ENCODE data around the gene TMEM45B. TPM values are rescaled to one million over a fixed set of nuclear protein-coding genes. Genes with fewer than 3 reads are reported as not detected.

TMEM45B gene
- total and polyA plus RNA-seq, 2 of the 13 experiments (the other 11 are each of a cell fraction or from before 2014, with no cell fraction given): 29.1 to 181 TPM

DNA sequence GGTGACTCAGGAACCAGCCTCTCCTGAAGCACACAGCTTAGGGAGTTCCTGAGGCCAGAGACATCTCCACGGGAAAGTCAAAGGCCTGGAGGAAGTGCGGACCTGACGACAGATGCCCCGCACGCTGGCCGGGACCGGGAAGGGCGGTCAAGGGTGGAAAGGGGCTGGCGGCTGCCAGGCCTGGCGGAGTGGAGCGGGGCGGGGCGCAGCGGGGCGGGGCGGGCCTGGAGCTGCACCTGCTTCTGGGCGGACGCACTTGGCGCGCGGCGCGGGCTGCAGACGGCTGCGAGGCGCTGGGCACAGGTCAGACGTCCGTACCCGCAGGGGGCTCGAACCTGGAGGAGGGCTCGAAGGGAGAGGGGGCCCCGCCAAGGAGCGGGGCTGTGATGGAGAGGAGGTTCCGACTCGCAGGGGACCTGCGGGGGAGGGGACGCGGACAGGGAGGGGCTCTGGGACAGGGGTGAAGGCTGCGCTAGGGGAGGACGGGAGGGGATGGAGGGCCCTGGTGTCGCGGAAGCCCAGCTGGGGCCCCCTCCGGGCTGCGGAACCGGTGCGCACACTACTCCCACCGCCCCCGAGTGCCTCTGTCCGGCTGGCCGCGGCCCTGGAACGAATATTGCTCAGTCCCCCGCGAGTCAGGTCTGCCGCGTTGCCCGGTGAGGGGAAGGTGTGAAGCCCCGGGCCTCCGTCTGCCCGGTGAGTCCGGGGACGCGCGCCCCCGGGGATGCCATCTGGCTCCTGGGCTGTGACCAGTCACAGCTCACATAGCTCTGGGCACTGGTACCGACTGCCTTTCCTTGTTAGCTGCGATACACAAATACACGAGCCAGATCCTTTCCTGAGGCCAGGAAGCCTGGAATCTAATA is at the start of gene TMEM45B (continued):
- TF ChIP-seq, protein P1, sequence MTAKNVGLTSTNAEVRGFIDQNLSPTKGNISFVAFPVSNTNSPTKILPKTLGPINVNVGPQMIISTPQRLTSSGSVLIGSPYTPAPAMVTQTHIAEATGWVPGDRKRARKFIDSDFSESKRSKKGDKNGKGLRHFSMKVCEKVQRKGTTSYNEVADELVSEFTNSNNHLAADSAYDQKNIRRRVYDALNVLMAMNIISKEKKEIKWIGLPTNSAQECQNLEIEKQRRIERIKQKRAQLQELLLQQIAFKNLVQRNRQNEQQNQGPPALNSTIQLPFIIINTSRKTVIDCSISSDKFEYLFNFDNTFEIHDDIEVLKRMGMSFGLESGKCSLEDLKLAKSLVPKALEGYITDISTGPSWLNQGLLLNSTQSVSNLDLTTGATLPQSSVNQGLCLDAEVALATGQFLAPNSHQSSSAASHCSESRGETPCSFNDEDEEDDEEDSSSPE (CRISPR knock-in tag; IDR thresholded peaks at IDR 0.05): no peak
- TF ChIP-seq, protein P2, sequence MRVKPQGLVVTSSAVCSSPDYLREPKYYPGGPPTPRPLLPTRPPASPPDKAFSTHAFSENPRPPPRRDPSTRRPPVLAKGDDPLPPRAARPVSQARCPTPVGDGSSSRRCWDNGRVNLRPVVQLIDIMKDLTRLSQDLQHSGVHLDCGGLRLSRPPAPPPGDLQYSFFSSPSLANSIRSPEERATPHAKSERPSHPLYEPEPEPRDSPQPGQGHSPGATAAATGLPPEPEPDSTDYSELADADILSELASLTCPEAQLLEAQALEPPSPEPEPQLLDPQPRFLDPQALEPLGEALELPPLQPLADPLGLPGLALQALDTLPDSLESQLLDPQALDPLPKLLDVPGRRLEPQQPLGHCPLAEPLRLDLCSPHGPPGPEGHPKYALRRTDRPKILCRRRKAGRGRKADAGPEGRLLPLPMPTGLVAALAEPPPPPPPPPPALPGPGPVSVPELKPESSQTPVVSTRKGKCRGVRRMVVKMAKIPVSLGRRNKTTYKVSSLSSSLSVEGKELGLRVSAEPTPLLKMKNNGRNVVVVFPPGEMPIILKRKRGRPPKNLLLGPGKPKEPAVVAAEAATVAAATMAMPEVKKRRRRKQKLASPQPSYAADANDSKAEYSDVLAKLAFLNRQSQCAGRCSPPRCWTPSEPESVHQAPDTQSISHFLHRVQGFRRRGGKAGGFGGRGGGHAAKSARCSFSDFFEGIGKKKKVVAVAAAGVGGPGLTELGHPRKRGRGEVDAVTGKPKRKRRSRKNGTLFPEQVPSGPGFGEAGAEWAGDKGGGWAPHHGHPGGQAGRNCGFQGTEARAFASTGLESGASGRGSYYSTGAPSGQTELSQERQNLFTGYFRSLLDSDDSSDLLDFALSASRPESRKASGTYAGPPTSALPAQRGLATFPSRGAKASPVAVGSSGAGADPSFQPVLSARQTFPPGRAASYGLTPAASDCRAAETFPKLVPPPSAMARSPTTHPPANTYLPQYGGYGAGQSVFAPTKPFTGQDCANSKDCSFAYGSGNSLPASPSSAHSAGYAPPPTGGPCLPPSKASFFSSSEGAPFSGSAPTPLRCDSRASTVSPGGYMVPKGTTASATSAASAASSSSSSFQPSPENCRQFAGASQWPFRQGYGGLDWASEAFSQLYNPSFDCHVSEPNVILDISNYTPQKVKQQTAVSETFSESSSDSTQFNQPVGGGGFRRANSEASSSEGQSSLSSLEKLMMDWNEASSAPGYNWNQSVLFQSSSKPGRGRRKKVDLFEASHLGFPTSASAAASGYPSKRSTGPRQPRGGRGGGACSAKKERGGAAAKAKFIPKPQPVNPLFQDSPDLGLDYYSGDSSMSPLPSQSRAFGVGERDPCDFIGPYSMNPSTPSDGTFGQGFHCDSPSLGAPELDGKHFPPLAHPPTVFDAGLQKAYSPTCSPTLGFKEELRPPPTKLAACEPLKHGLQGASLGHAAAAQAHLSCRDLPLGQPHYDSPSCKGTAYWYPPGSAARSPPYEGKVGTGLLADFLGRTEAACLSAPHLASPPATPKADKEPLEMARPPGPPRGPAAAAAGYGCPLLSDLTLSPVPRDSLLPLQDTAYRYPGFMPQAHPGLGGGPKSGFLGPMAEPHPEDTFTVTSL (CRISPR knock-in tag; IDR thresholded peaks at IDR 0.05; ENCODE audit: borderline replicate concordance): peak; percentile 64; the same call in 1 of the 2 replicates
- TF ChIP-seq ZNF263 (CRISPR knock-in tag; IDR thresholded peaks at IDR 0.05): 0 out of 2 replicates have a peak, but pooled peaks have one; percentile 32
- TF ChIP-seq, protein P3, sequence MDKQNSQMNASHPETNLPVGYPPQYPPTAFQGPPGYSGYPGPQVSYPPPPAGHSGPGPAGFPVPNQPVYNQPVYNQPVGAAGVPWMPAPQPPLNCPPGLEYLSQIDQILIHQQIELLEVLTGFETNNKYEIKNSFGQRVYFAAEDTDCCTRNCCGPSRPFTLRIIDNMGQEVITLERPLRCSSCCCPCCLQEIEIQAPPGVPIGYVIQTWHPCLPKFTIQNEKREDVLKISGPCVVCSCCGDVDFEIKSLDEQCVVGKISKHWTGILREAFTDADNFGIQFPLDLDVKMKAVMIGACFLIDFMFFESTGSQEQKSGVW (CRISPR knock-in tag; IDR thresholded peaks at IDR 0.05; ENCODE audit: borderline replicate concordance): no peak
- no peak for TF ChIP-seq GTF2F1 (IDR thresholded peaks at IDR 0.05; ENCODE audit: low read length)
- no peak for TF ChIP-seq NFYC (CRISPR knock-in tag; IDR thresholded peaks at IDR 0.05)
- no peak for TF ChIP-seq DNMT1 (CRISPR knock-in tag; IDR thresholded peaks at IDR 0.05)
- TF ChIP-seq, protein P4, sequence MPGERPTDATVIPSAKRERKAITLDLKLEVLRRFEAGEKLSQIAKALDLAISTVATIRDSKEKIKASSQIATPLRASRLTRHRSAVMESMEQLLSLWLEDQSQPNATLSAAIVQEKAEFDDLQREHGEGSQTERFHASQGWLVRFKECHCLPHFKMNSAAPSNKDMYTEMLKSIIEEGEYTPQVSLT (CRISPR knock-in tag; IDR thresholded peaks at IDR 0.05; ENCODE audit: borderline replicate concordance, low read depth): no peak
- TF ChIP-seq, protein P5, sequence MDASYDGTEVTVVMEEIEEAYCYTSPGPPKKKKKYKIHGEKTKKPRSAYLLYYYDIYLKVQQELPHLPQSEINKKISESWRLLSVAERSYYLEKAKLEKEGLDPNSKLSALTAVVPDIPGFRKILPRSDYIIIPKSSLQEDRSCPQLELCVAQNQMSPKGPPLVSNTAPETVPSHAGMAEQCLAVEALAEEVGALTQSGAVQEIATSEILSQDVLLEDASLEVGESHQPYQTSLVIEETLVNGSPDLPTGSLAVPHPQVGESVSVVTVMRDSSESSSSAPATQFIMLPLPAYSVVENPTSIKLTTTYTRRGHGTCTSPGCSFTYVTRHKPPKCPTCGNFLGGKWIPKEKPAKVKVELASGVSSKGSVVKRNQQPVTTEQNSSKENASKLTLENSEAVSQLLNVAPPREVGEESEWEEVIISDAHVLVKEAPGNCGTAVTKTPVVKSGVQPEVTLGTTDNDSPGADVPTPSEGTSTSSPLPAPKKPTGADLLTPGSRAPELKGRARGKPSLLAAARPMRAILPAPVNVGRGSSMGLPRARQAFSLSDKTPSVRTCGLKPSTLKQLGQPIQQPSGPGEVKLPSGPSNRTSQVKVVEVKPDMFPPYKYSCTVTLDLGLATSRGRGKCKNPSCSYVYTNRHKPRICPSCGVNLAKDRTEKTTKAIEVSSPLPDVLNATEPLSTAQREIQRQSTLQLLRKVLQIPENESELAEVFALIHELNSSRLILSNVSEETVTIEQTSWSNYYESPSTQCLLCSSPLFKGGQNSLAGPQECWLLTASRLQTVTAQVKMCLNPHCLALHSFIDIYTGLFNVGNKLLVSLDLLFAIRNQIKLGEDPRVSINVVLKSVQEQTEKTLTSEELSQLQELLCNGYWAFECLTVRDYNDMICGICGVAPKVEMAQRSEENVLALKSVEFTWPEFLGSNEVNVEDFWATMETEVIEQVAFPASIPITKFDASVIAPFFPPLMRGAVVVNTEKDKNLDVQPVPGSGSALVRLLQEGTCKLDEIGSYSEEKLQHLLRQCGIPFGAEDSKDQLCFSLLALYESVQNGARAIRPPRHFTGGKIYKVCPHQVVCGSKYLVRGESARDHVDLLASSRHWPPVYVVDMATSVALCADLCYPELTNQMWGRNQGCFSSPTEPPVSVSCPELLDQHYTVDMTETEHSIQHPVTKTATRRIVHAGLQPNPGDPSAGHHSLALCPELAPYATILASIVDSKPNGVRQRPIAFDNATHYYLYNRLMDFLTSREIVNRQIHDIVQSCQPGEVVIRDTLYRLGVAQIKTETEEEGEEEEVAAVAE (CRISPR knock-in tag; IDR thresholded peaks at IDR 0.05; ENCODE audit: borderline replicate concordance): no peak
- TF ChIP-seq HNRNPL (IDR thresholded peaks at IDR 0.05; ENCODE audit: low read depth, low read length): no peak
- no peak for TF ChIP-seq NR2F2 (IDR thresholded peaks at IDR 0.05; ENCODE audit: borderline replicate concordance, low read depth)
- no peak for TF ChIP-seq ZNF607 (CRISPR knock-in tag; IDR thresholded peaks at IDR 0.05; ENCODE audit: borderline replicate concordance)
- no peak for TF ChIP-seq ZNF224 (CRISPR knock-in tag; IDR thresholded peaks at IDR 0.05)
- TF ChIP-seq EED (CRISPR knock-in tag; IDR thresholded peaks at IDR 0.05): peak; percentile 58
- no peak for TF ChIP-seq ZNF180 (CRISPR knock-in tag; IDR thresholded peaks at IDR 0.05; ENCODE audit: borderline replicate concordance, low read depth)
- TF ChIP-seq KAT7 (CRISPR knock-in tag; IDR thresholded peaks at IDR 0.05; ENCODE audit: borderline replicate concordance): peak; percentile 75; the same call in 1 of the 2 replicates
